IMR-90 (cell line): ENCODE data around the gene GGN. TPM values are rescaled to one million over a fixed set of nuclear protein-coding genes. Genes with fewer than 3 reads are reported as not detected.

ENCODE experiments used
- ATAC-seq: fragments of 200-7000 bp; cut with Tn5 transposase; 2 replicates; pipeline ENCODE4 v1.9.1; 2020; ENCODE audit warnings: low read depth, mild to moderate bottlenecking, moderate library complexity
- BruUV-seq: library from RNA; stranded (reverse); fragments of 400-500 nt; replicated peaks from 2 replicates; lab custom pipeline; 2021; lab: Mats Ljungman, UMichigan
- CTCF ChIA-PET: fragments of 300-600 bp; formaldehyde crosslinking; extraction: SDS; loops from one replicate; lab custom pipeline; 2021; ENCODE audit warnings: antibody characterized with exemption; lab: Yijun Ruan, JAX
- POLR2A ChIA-PET: fragments of 300-600 bp; sonication (Branson Sonifier 250); formaldehyde crosslinking; loops from one replicate; lab custom pipeline; 2022; ENCODE audit warnings: antibody characterized with exemption; ENCODE audit not compliant: unreplicated experiment; lab: Charles Lee
- DNase-seq: peaks from one replicate; pipeline ENCODE4 v3.0.0; 2013
- H2AFZ ChIP-seq: replicated peaks from 2 replicates; pipeline ENCODE3; 2013; ENCODE audit warnings: low read length, mild to moderate bottlenecking; ENCODE audit not compliant: poor library complexity
- H2AK5ac ChIP-seq: 2 replicates; pipeline ENCODE4 v1.6.1; 2013; ENCODE audit warnings: low read depth, low read length, inconsistent platforms
- H2AK9ac ChIP-seq: replicated peaks from 2 replicates; pipeline ENCODE3; 2013; ENCODE audit warnings: mild to moderate bottlenecking, low read depth, low read length, moderate library complexity; ENCODE audit not compliant: poor library complexity
- H2BK120ac ChIP-seq: 2 replicates; pipeline ENCODE4 v1.6.1; 2013; ENCODE audit warnings: low read depth, low read length, inconsistent platforms
- H2BK15ac ChIP-seq: 3 replicates; pipeline ENCODE4 v1.6.1; 2013; ENCODE audit warnings: low read depth, low read length, inconsistent platforms
- H2BK20ac ChIP-seq: 2 replicates; pipeline ENCODE4 v1.6.1; 2013; ENCODE audit warnings: low read depth, mild to moderate bottlenecking, inconsistent platforms, low read length, moderate library complexity
- H2BK5ac ChIP-seq: 2 replicates; pipeline ENCODE4 v1.6.1; 2013; ENCODE audit warnings: mild to moderate bottlenecking, low read depth, low read length, inconsistent platforms; ENCODE audit not compliant: poor library complexity, severe bottlenecking
- H3K14ac ChIP-seq: replicated peaks from 2 replicates; pipeline ENCODE4 v1.6.1; 2013; ENCODE audit warnings: low read depth, low read length, inconsistent platforms
- H3K18ac ChIP-seq: 2 replicates; pipeline ENCODE4 v1.6.1; 2013; ENCODE audit warnings: low read depth, low read length, control low read depth
- H3K23ac ChIP-seq: 2 replicates; pipeline ENCODE4 v1.6.1; 2013; ENCODE audit warnings: low read depth, low read length, inconsistent platforms
- H3K27ac ChIP-seq: 2 replicates; pipeline ENCODE4 v1.5.1; 2013; ENCODE audit warnings: mild to moderate bottlenecking, control low read depth, low read length; ENCODE audit not compliant: insufficient read depth
- H3K27me3 ChIP-seq: 2 replicates; pipeline ENCODE4 v1.6.1; 2013; ENCODE audit warnings: low read length; ENCODE audit not compliant: control insufficient read depth, insufficient read depth
- H3K36me3 ChIP-seq: 2 replicates; pipeline ENCODE4 v1.6.1; 2013; ENCODE audit warnings: low read length, mixed read lengths; ENCODE audit not compliant: control insufficient read depth, insufficient read depth
- H3K4ac ChIP-seq: 2 replicates; pipeline ENCODE4 v1.6.1; 2013; ENCODE audit warnings: low read depth, low read length, inconsistent platforms
- H3K4me1 ChIP-seq: 2 replicates; pipeline ENCODE4 v1.6.1; 2013; ENCODE audit warnings: low read length, mixed read lengths; ENCODE audit not compliant: control insufficient read depth, insufficient read depth
- H3K4me2 ChIP-seq: 2 replicates; pipeline ENCODE4 v1.6.1; 2013; ENCODE audit warnings: low read depth, mild to moderate bottlenecking, control low read depth, low read length, moderate library complexity
- H3K4me3 ChIP-seq: 2 replicates; pipeline ENCODE4 v1.5.1; 2013; ENCODE audit warnings: low read depth, mild to moderate bottlenecking, control low read depth, low read length, moderate library complexity; ENCODE audit not compliant: insufficient read depth
- H3K56ac ChIP-seq: 2 replicates; pipeline ENCODE4 v1.6.1; 2013; ENCODE audit warnings: low read length, inconsistent platforms; ENCODE audit not compliant: insufficient read depth; ENCODE audit errors: extremely low read depth
- H3K79me1 ChIP-seq, 2 experiments: 2 replicates each; pipeline ENCODE4 v1.6.1; 2013; ENCODE audit warnings: low read length in 2 of 2, inconsistent platforms in 1 of 2, low read depth in 1 of 2
- H3K9ac ChIP-seq: 2 replicates; pipeline ENCODE4 v1.6.1; 2013; ENCODE audit warnings: low read depth, low read length, control low read depth
- H3K9me1 ChIP-seq: 2 replicates; pipeline ENCODE4 v1.6.1; 2013; ENCODE audit warnings: low read length, inconsistent platforms; ENCODE audit not compliant: insufficient read depth
- H3K9me3 ChIP-seq: 2 replicates; pipeline ENCODE4 v1.6.1; 2013; ENCODE audit warnings: low read length; ENCODE audit not compliant: control insufficient read depth, insufficient read depth
- H4K20me1 ChIP-seq: 2 replicates; pipeline ENCODE4 v1.6.1; 2013; ENCODE audit warnings: low read length, inconsistent platforms; ENCODE audit not compliant: insufficient read depth
- H4K5ac ChIP-seq: 2 replicates; pipeline ENCODE4 v1.6.1; 2013; ENCODE audit warnings: mild to moderate bottlenecking, low read depth, low read length, control low read depth
- H4K8ac ChIP-seq, 2 experiments: 2 replicates each; pipeline ENCODE4 v1.6.1; 2013; ENCODE audit warnings: low read depth in 2 of 2, low read length in 2 of 2, control low read depth in 1 of 2, inconsistent platforms in 1 of 2
- H4K91ac ChIP-seq: 2 replicates; pipeline ENCODE4 v1.6.1; 2013; ENCODE audit warnings: low read depth, low read length, inconsistent platforms; ENCODE audit not compliant: insufficient read depth
- MAZ ChIP-seq: IDR thresholded peaks from 2 replicates; pipeline ENCODE4 v1.6.1; 2012; ENCODE audit warnings: low read depth, mild to moderate bottlenecking, low read length, improper control_type of control experiment, moderate library complexity, borderline replicate concordance
- POLR2A ChIP-seq: IDR thresholded peaks from 2 replicates; pipeline ENCODE4 v1.6.1; 2012; ENCODE audit warnings: mild to moderate bottlenecking, low read depth, low read length
- WGBS, 2 experiments: methylation state at CpG; one replicate each; pipeline versions ENCODE4 v1.1.5 to v1.1.7; 2013; ENCODE audit warnings: missing lambda C conversion rate in 2 of 2; ENCODE audit not compliant: insufficient read length in 1 of 2; ENCODE audit errors: extremely low coverage in 2 of 2; 5-methylcytosine and 5-hydroxymethylcytosine counted together
- dilution Hi-C: fragments of 300-500 bp; cut with HindIII; formaldehyde crosslinking; loops from one replicate; pipeline ENCODE4 v1.14.3; 2018; ENCODE audit warnings: low sequenced_read_pairs; ENCODE audit not compliant: unreplicated experiment
- in situ Hi-C: fragments of 300-500 bp; cut with MboI; formaldehyde crosslinking; loops from 3 replicates; pipeline ENCODE4 v1.14.3; 2019; ENCODE audit warnings: low sequenced_read_pairs, inconsistent platforms, mixed read lengths
- intact Hi-C: fragments of 100-400 bp; cut with micrococcal nuclease; formaldehyde crosslinking; loops from 2 replicates; pipeline ENCODE4 v1.10.0; 2022
- polyA plus RNA-seq, 3 experiments: library from polyadenylated mRNA; depleted of rRNA; stranded (reverse); fragments of >200 nt; gene quantifications; 2 replicates each; pipeline ENCODE4 v1.2.3, GENCODE V29; 2012; ENCODE audit warnings: low replicate concordance in 1 of 3
- total RNA-seq: library from RNA; depleted of rRNA; stranded (reverse); fragments of >200 nt; gene quantifications from 2 replicates; pipeline ENCODE4 v1.2.3, GENCODE V29; 2012

The GGN gene
- total and polyA plus RNA-seq, 2 of the 4 experiments (the other 2 are of a cell fraction) = under 0.01 to 0.65 TPM

DNA sequence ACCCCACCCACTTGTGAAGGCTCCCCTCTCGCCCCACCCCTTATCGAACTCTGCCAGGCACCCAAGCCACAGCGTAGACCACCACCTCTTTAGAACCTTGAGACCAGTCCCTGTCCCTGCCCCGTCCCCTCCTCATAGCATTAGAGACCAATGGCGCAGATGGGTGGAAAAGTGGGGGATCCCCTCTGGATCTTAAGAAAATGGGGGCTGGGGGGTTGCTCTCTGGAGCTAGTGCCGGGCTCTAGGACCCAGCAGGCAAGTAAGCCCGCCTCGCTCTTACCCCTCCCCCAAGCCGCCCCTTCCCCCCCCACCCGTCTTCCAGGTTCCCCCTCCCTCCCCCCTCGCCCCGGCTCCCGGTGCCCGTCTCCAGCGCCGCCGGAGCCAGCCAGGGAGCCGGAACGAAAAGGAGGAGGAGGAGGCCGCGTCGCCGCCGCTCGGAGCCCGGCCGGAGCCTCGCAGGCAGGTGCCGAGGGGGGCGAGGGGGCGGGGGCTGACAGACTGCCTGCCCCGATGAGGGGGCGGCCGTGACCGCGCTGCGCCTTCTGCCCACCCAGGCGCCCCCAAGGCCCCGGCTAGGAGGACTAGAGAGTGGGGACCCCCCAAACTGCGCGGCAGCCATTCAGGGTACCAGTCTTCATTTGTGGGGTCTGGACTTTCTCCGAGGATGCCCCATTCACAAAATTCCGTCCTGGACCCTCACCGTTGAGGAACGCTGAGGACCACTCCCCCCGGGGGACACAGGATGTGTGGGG lies 691 bp upstream of the GGN start, which contains the start of gene SPRED3:
Gene SPRED3 (plus strand): TSS at position 349 of the 752 bp plus-strand sequence. CDS start 1,606 bp downstream, outside the sequence.
- ChIA-PET POLR2A (interaction anchor here (0.5 to 2.4 kb wide), 4 partner anchors 13 to 194 kb away, joined by 3 to 12 read pairs (median 3); partner anchors contain the start of gene PSMD8), CTCF (interaction anchor here (1.5 kb wide), 1 partner anchor 14 kb away, joined by 6 read pairs; the partner anchor contains the start of gene FAM98C)
- Histone ChIP-seq H3K56ac (peak within 1 kb of the TSS; percentile 86), H2BK5ac (peak within 1 kb of the TSS; percentile 84), H3K4me1 (peaks cover 4% of the 10 kb centered on the region), H2BK20ac (peak within 1 kb of the TSS; percentile 63; the same call in 1 of the 2 replicates), H2AK5ac (peak within 1 kb of the TSS; percentile 85), H2BK15ac (peak within 1 kb of the TSS; percentile 97; the same call in 2 of the 3 replicates), H3K27ac (peak within 1 kb of the TSS; percentile 90), H3K9me1 (peaks cover 7% of the 10 kb centered on the region), H4K8ac (peak within 1 kb of the TSS; percentile 40 to 90), H3K14ac (peak within 1 kb of the TSS; percentile 92), H3K4ac (peak within 1 kb of the TSS; percentile 86), H4K20me1 (peaks cover 8% of the 10 kb centered on the region), H3K23ac (peak within 1 kb of the TSS; percentile 90), H2BK120ac (peak within 1 kb of the TSS; percentile 71), H3K4me3 (peak within 1 kb of the TSS; percentile 67), H3K4me2 (peak within 1 kb of the TSS; percentile 96), H3K27me3 (no peaks in the 10 kb centered on the region), H4K5ac (peak within 1 kb of the TSS; percentile 53), H2AK9ac (peak within 1 kb of the TSS; percentile 100), H3K9ac (peak within 1 kb of the TSS; percentile 83), H3K9me3 (no peaks in the 10 kb centered on the region), H3K36me3 (peaks cover 18% of the 10 kb centered on the region), H3K18ac (peak within 1 kb of the TSS; percentile 78), H3K79me1 (peaks cover 8 to 50% of the 10 kb centered on the region in 2 experiments; a peak in 3 of 4 replicates), H4K91ac (peak within 1 kb of the TSS; percentile 88), H2AFZ (peak within 1 kb of the TSS; percentile 92)
- TF ChIP-seq MAZ = peak; percentile 63; the same call in 1 of the 2 replicates
- no peak; the same call in 1 of the 2 replicates for TF ChIP-seq POLR2A
- dilution Hi-C loops = no loop called here
- intact Hi-C loops = loop anchor here (2.0 to 5.0 kb wide), 2 partner anchors 14 to 156 kb away; partner anchors contain the start of gene PSMD8
- no TSS peak for BruUV-seq
- WGBS, 2 experiments = 0% methylated on average over 3 of the region's 46 CpGs; no CpG with 5 or more reads in 1 of the 2 experiments
- DNase-seq (peak; percentile 66), ATAC-seq (peak; percentile 34)
- in situ Hi-C loops = no loop called here
